SH-SY5Y (cell line): ENCODE measurements around the gene ATP6V1E1.

Experiments
- GATA2 ChIP-seq: IDR thresholded peaks from 2 replicates; pipeline ENCODE4 v1.6.1; 2011; ENCODE audit warnings: mild to moderate bottlenecking, low read depth, low read length
- GATA3 ChIP-seq: IDR thresholded peaks from 2 replicates; pipeline ENCODE4 v1.6.1; 2011; ENCODE audit warnings: low read depth, mild to moderate bottlenecking, low read length, moderate library complexity

- TF ChIP-seq GATA2: no peak
- TF ChIP-seq GATA3: no peak
Measured at GRCh38 chr22:17576470-17576869, 52.1 kb downstream of the ATP6V1E1 start.
